Endometrium (tissue), 2 donors: Measurements from ENCODE around the gene PGPEP1.

Experiments used
- FAIRE-seq: peaks from 2 replicates; lab custom pipeline; 2012; peaks lifted over from hg19 to GRCh38; lab: Jason Lieb, UNC
- donor health status: control.
- donor health status: control.

The PGPEP1 gene, protein sequence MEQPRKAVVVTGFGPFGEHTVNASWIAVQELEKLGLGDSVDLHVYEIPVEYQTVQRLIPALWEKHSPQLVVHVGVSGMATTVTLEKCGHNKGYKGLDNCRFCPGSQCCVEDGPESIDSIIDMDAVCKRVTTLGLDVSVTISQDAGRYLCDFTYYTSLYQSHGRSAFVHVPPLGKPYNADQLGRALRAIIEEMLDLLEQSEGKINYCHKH

DNA sequence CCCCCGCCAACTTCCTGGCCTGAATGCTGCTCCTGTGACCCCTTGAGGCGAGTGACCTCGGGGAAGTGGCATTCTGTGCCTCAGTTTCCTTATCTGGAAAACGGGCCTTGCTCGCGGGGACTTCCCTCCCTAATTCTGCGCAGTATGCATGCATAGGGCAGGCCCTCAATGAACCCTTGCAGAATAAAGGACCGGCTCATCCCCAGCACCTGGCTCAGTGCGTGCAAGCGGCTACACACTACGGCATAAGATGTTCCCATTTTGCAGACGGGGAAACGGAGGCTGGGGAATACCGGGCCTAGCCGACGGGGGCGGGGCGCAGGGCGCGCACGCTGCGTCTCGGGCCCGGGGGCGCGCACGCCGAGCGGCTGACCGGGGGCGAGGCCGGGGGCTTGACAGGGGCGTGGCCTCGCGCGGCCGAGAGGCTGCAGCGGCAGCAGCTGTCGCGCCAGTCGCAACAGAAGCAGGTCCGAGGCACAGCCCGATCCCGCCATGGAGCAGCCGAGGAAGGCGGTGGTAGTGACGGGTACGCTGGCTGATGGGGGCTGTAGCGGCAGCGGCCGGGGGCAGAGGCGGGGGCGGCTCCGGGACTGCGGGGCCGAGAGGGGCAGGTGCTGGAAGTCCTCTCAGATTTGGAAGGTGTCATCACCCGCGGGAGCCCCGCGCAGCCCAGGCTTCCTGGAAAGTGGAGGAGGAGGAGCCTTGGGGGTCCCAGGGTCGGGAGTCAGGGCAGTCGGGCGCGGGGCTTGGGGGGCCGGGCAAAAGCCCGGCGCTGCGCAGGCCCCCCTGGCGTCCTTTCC lies at the start of gene PGPEP1:
TSS of gene PGPEP1 (plus strand) at position 409 of the 800 bp plus-strand sequence. CDS start at position 493, 84 bp downstream.
- no peak for FAIRE-seq

DNA sequence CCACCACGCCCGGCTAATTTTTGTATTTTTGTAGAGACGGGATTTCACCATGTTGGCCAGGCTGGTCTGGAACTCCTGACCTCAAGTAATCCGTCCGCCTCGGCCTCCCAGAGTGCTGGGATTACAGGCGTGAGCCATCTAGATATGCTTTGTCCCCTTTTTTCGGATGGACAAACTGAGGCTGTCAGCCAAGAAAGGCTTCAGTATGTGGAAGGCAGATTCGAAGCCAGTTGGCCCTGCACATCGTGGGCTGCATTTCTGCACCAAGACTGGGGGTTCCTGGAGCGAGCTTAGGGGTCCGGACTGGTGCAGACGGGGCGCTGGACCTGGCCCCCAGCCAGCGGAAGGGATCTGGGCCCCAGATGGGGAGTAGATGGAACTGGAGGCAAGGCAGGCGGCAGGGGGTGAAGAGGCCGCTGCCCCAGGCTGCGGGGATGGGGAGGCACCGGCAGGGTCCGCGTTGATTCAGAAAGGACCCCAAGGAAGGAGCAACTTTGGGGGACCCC lies 49.3 kb upstream of the PGPEP1 start:
- no peak for FAIRE-seq

DNA sequence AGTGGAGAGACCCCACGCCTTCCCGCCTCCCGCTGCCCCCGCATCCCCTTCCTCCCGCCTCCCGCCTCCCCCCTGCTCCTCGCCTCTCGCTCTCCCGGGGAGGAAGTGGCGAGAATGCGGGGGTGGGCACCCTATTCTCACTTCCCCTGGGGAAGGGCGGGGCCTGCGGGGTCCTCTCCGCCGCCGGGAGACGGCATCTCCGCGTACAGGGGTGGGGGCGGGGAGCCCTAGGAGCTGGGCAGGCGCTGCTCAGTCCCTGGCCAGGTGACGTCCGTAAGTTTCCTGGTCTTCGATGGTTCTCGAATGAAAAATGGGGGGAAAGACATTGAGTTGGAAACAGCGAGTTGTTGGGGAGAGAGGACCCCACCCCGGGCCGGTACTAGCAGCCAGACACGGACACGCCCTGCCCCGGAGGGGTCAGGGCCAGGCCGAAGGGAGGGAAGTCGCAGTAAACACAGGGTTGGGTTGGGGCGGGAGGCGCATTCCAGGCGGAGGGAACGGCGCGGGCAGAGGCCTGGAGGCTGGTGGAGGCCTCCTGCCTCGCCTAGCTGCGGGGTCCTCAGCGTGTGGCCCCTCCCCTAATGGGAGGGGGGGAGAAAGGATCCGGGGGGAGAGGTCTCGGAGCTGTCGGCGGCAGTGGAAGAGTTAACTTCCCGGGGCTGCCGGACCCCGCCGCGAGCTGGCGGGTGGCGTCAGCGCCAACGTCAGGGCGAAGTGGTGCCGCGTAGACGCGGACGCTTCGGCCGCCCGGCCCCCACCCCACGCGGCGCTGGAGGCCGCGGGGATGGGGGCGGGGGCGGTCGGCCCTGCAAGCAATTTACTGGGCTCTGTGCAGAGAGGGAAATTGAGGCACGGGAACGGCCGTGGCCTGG lies 48.6 kb upstream of the PGPEP1 start:
- FAIRE-seq, result no peak

DNA sequence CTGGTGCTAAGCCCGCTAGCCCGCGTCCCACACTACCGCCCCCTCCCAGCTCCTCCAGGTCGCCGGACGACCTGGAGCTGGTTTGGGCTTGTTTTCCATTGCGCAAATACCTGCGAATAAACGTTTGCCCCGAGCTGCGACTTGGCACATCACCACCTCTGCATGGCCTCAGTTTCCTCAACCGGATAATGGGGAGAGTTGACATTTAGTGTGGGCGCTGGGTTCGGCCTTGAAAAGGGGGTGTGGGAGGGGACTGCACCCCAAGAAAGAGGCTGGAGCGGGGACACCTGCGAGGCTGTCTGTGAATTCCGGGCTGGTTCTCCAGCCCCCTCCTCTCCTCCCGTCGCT lies 48.0 kb upstream of the PGPEP1 start:
- FAIRE-seq, result no peak

DNA sequence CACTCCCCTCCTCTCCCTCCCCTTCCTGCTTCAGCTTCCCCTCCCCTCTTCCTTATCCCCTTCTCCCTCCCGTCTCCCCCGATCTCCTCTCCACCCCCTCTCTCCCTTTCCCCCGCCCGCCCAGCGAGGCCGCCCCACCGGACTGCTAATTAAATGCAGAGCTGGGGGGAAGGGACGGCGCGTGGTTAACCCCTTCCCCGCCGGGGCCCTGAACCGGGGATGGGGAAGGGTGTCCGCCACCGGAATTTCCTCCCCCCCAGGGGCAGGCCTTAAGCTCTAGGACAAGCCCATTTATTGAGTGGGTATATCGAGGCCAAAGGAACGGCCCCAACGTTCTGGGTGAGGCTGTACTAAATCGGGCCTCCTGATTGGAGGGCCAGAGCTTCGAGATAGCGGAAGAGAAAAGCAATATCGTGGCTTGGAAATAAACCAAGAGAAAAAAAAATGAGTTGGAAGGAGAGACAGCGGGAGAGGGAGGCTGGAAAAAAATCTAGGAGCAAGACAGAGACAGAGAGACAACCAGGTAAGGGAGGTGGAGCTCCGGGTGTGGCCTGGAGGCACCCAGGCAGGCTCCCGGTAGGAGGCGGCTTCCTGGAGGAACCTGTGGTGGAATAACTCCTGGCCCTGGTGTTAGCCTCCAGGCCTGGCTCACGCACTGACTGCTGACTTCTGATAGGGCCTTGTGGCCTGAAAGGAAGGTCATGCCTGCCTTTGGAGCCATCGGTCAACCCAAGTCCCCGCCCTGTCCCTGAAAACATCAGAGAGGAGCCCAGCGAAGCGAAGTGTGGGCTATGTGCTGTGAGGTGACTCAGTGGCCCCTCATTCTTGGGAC lies 47.4 kb upstream of the PGPEP1 start:
- FAIRE-seq, result no peak

DNA sequence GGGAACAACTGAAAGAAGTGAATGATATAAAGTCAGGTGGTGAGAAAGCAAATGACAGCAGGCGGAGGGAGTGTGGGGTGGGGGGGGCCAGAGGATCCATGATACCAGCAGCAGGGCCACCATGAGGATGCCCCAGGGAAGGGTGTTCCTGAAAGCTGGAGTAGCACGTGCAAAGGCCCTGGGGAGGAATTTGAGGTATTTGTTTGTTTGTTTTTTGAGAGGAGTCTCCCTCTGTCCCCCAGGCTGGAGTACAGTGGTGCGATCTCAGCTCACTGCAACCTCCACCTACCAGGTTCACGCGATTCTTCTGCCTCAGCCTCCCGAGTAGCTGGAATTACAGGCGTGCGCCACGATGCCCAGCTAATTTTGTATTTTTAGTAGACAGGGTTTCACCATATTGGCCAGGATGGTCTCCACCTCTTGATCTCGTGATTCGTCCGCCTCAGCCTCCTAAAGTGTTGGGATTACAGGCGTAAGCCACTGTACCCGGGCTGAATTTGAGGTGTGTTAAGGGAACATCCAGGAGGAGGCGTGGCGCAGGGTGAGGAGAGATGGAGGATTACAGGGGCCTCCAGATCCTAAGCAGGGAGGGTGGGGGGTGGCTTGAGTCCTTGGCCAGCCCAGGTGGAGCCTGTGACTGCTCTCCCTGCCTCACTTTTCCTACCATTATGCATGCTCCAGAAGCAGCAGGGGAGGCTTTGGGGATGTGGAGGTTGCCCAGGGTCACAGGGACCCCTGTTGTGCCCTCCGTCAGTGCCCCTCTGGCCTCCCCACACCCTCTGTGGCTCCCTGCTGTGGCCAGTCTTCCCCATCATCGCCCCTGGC lies 46.5 kb upstream of the PGPEP1 start:
- FAIRE-seq, result no peak

DNA sequence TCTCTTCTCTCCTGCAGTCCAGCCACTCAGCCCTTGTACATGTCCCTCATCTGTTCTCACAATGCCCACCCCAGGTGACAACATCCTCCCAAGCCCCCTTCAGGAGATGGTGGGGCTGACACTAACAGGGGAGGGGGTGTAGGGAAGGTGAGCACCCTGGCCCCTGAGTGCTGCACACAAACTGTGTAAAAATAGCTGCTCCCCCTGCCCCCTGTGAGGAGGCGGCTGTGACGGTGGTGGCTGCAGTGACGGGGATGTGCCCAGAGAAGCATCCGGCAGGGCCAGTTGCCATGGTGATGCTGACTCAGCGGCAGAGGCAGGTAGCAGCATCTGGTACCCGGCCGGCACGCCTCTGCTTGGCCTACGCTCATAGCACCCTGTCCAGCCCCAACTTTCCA lies 45.9 kb upstream of the PGPEP1 start:
- no peak for FAIRE-seq

DNA sequence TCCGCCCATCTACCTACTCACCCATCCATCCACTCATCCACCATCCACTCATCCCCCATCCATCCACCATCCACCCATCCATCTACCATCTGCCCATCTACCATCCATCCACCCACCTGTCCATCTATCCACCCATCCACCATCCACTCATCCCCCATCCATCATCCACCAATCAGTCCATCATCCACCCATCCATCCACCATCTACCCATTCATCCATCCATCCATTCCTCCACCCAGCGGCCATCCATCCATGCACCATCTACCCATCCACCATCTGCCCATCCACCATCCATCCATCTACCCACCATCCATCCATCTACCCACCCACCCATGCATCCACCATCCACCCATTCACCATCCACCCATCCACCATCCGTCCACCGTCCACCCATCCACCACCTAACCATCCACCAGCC lies 45.4 kb upstream of the PGPEP1 start:
- FAIRE-seq, result no peak

DNA sequence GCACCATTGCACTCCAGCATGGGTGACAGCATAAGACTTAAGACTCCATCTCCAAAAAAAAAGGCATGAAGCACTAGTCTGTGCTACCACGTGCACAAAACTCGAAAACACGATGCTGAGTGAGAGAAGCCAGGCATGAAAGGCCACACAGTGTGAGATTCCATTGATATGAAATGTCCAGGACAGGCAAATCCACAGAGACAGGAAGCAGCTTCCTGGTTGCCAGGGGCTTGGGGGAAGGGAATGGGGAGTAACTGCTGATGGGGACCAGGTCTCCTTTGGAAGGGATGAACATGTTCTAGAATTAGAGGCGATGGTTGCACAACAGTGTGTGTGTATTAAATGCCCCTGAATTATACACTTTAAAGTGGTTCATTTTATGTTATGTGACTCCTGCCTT lies 43.1 kb upstream of the PGPEP1 start:
- FAIRE-seq, result no peak

DNA sequence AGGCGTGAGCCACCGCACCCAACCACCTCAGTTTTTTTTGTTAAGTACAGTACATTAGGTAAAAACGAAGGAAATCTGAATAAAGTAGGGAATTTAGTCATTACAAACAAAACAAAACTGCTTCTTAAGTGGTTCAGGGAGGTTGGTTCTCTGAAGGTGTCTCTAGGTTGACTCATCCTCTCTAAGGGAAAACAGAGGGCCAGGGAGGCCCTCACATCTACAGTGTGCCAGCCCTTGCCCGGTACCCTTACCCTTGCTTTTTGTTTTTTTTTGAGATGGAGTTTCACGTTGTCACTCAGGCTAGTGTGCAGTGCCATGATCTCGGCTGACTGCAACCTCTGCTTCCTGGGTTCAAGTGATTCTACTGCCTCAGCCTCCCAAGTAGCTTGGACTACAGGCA lies 41.8 kb upstream of the PGPEP1 start:
- no peak for FAIRE-seq

DNA sequence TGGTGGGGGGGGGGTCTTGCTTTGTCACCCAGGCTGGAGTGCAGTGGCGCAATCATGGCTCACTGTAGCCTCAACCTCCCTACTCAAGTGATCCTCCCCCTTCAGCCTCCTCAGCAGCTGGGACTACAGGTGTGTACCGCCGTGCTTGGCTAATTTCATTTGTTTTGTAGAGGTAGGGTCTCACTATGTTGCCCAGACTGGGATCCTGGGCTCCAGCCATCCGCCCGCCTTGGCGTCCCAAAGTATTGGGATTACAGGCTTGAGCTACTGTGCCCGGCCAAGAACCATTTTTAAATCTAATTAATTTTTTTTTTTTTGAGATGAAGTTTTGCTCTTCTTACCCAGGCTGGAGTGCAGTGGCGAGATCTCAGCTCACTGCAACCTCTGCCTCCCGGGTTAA lies 40.7 kb upstream of the PGPEP1 start:
- FAIRE-seq, result no peak

DNA sequence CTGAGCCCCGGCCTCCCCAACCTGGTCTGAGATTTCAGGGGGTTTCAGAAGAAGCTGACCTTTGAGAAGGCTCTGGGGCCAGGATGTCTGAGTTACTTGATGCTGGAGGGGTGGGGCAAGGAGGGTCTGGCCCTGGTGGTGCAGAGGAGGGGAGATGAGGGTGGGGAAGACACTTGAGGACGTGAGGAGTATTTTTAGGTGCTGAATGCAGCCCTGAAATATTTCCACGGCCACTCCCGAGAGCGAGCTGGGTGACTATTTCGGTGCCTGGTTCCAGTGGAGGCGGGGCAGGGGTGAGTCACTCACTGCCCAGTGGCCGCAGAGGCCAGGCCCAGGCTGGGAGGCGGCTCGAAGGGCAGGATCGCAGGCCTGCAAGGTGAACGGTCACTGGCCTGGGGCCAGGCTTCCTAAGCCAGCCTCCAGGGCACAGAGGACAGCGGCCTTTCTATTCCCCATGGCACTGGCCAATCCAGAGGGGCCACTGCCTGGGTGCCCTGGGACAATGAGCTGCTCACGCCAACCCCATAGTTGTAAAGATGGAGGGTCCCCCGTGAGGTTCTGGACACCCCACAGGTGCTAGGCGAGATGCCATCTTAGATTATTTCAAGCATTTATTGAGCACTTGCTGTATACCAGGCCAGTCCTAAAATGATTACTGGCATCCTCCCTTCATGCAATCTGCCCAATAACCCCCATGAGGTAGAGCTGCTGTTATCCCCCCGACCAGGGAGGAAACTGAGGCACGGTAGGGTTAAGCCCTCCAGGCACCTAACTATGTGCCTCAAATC lies 39.3 kb upstream of the PGPEP1 start:
- FAIRE-seq, result no peak

DNA sequence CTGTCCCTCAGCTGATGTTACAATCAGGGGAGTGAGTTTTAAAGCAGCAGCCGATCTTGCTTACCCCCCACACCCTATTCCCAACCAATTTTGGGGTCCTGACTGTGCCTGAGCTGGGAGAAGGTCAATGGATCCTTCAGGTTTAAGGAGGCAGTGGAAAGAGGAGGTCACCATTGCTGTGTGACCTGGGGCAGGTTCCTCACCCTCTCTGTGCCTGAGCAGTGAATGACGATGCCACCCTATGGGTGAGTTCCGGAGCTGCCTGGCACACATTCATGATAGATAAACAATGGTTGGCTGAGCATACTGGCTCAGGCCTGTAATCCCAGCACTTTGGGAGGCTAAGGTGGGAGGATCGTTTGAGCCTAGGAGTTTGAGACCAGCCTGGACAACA lies 38.7 kb upstream of the PGPEP1 start:
- no peak for FAIRE-seq

DNA sequence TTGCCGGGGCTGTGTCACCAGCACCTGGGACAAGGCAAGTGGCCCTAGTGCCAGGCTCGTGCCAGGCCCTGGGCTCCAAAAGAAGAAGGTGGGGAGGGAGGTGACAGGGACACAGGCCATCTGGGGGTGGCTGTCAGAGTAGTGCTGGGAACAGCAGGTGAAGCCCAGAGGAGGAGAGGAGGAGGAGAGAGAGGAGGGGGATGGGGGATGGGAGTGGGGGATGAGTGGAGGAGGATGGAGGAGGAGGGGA lies 36.3 kb upstream of the PGPEP1 start:
- no peak for FAIRE-seq

DNA sequence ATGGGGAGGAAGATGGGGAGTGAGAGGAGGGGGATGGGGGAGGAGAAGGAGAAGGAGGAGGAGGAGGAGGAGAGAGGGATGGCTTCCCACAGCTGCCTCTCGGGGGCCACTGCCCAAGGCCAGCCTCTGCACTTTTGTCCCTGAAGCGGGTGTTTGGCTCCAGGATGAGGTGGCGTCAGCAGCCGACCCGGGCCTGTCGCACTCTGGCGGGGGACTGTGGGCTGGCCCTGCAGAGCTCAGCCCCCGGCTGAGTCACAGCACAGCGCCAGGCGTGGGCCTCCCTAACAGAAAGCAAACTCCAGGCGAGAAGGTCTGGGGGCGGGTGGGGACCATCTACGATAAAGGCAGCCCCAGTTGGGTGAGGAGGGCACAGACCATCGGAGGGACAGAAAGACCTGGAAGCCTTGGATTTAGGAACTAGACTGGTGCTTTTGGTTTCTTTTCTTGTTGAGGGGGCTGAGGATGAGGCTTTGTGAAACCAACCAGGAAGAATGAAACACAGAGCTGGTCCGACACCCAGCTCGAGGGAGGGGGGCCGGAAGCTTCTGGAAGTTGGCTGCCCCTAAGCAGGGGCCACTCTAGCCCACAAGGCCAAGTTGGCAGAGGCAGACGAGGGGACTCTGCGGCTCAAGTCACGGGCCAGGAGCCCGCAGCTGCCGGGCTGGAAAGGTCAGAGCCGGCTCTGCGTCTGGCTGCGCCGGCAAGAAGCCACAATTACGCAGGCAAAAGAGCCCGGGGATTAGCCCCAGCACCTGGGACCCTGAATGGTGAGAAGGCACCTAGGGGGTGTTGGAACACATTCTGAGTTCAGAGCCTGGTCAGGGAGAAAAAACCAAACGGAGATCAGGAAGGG lies 35.7 kb upstream of the PGPEP1 start:
- FAIRE-seq, result no peak

DNA sequence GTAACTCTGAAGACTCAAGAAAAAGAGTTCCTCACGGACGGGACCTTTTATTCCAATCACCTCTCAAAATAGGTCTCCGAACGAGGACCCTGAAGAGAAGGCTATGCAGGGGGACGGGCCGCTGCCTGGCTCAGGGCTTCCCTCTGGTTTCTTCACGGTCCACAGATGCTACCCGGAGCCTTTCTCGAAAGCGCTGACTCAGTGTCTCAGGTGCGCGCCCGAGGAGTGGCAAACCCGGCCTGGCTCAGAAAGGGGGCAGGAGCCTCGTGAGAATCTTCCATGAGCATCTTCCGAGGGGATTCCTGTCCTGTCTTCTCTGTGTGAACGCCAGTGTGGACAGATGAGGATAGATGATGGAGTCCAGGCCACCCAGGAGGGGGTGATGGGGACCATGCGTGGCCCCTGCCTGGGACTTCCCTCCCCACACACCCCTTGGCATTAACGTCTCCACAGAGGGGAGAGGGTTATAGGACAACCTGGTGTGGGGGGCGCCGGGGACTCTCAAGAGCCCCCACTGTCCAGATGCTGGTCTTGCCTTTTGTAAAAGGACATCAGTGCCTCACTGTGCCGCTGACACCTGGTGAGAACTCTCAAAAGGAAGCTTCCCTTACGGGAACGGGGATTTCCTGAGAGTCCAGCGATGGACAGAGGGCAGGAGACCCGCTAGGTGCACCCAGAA lies 34.0 kb upstream of the PGPEP1 start:
- FAIRE-seq, result no peak

DNA sequence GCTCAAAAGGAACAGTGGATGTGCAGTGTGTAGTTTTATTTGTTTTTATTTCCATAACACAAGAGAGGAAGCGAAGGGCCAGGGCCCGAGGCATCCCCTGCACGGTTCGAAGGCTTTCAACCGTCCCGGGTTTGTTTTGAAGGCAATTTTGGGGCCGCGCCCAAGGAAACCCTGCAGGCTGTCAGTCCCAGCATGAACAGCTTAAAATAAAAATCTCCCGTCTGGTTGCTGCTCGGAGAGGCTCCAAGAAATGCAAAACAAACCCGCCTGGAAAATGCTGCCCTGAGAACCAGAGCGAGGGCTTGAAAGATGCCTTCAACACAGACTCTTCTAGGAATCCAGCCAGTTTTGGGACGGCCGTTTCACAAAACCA lies 33.5 kb upstream of the PGPEP1 start:
- no peak for FAIRE-seq

DNA sequence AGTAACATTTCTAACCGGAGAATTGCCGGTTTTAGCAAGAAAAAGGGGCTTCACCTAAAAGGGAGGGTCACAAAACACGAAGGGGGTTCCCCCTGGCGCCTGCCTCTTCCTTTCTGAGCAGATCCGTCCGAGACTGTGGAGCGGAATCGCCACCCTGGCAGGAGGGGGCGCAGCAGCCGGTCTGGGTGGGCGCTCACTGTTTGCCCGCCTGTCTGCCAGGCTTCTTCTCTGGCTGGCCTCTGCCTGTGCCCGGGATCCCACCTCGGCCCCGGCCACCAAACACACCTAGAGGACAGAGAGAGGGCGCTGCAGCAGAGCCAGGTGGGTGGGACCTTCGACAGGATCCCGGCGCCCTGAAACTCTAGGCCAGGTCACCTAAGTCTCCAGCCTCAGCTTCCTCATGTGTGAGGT lies 33.1 kb upstream of the PGPEP1 start:
- FAIRE-seq, result no peak
